Measurements from ENCODE around the gene TNRC6B.

DNA sequence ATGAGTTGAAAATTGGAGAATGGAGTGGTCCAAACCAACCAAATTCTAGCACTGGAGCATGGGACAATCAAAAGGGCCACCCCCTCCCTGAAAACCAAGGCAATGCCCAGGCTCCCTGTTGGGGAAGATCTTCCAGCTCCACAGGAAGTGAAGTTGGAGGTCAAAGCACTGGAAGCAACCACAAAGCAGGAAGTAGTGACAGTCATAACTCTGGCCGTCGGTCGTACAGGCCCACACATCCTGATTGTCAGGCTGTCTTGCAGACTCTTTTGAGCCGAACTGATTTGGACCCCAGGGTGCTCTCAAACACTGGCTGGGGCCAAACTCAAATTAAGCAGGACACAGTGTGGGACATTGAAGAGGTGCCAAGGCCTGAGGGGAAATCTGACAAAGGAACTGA lies 88.1 kb downstream of the TNRC6B start:
- no peak for TF ChIP-seq POLR2A (IDR thresholded peaks at IDR 0.05; ENCODE audit: low read depth, low read length)
- no peak for TF ChIP-seq POLR2AphosphoS5 (IDR thresholded peaks at IDR 0.05; ENCODE audit: low read depth, low read length)
- no peak for TF ChIP-seq PAX5 (IDR thresholded peaks at IDR 0.05; ENCODE audit: insufficient read depth, low read length, severe bottlenecking)
- TF ChIP-seq POU2F2 (IDR thresholded peaks at IDR 0.05; ENCODE audit: low read depth, low read length): no peak
